Cardiac muscle cell (in vitro differentiated cells and primary cell): ENCODE data around the gene KDM7A. TPM values are rescaled to one million over a fixed set of nuclear protein-coding genes. Genes with fewer than 3 reads are reported as not detected.

ENCODE experiments used
- DNase-seq, 2 donors: peaks; one replicate each; pipeline versions ENCODE4 v3.0.0 to v3.0.0-alpha.2; 2010 to 2017; ENCODE audit warnings: low read depth in 1 of 2, low spot score in 1 of 2
- H3K27ac ChIP-seq: fragments of 200-600 bp; sonication (generic); 2 replicates; pipeline ENCODE4 v1.5.1; 2016
- H3K27me3 ChIP-seq: fragments of 200-600 bp; sonication (generic); 2 replicates; pipeline ENCODE4 v1.6.0; 2016; ENCODE audit warnings: control low read depth
- H3K36me3 ChIP-seq: fragments of 200-600 bp; sonication (generic); 2 replicates; pipeline ENCODE4 v1.5.1; 2016; ENCODE audit warnings: control low read depth
- H3K4me1 ChIP-seq: fragments of 200-600 bp; sonication (generic); 2 replicates; pipeline ENCODE4 v1.8.1; 2017; ENCODE audit warnings: low read depth, mild to moderate bottlenecking, mixed run types
- H3K4me3 ChIP-seq: fragments of 200-600 bp; sonication (generic); 2 replicates; pipeline ENCODE4 v1.5.1; 2016; ENCODE audit warnings: mild to moderate bottlenecking
- H3K9me3 ChIP-seq: fragments of 200-600 bp; sonication (generic); 2 replicates; pipeline ENCODE4 v1.5.1; 2017; ENCODE audit warnings: low read depth, mild to moderate bottlenecking, control low read depth
- CTCF ChIP-seq: IDR thresholded peaks from 2 replicates; pipeline ENCODE4 v1.5.1; 2012; ENCODE audit warnings: low read depth, mild to moderate bottlenecking, low read length
- polyA plus RNA-seq: library from polyadenylated mRNA; unstranded; fragments of >200 nt; fragmentation: Nextera tagmentation; extraction: Ambion mirVana; gene quantifications from 2 replicates; pipeline ENCODE4 v1.2.1, GENCODE V29; 2016
- total RNA-seq: library from RNA; depleted of rRNA; stranded (reverse); fragments of >200 nt; gene quantifications from 2 replicates; pipeline ENCODE4 v1.2.3, GENCODE V29; 2016

The KDM7A gene
- total and polyA plus RNA-seq, 2 experiments from 2014 or later, result 1.9 to 7.5 TPM

DNA sequence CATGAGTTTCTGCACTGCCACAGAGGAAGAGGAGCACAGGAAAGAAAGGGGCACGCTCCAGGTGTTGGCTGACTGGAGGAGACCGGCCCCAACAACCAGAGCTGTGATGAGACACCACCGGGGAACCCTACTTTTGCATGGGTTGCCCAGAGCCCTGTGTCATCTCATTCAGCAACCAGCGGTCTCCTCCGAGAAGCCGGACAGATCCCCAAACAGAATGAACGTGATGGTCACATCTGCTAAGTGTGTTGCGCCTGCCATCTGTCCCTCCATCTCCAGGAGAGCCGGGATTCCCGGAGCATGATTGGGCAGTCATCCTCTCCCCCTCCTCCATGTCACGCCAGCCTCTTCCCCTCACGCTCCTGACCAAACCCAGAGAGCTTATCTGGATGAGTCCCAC, 136.9 kb downstream of the KDM7A start:
- Histone ChIP-seq H3K9me3 (no peaks in the 10 kb centered on the region), H3K36me3 (no peaks in the 10 kb centered on the region), H3K4me3 (no peak overlapping the region), H3K27me3 (no peaks in the 10 kb centered on the region), H3K4me1 (no peaks in the 10 kb centered on the region), H3K27ac (no peak overlapping the region)
- TF ChIP-seq CTCF, result no peak
- no peak for DNase-seq

- Histone ChIP-seq H3K27ac (no peak overlapping the region), H3K9me3 (no peaks in the 10 kb centered on the region), H3K27me3 (no peaks in the 10 kb centered on the region), H3K4me3 (no peak overlapping the region), H3K36me3 (no peaks in the 10 kb centered on the region), H3K4me1 (no peaks in the 10 kb centered on the region)
- no peak for TF ChIP-seq CTCF
- no peak for DNase-seq
Measured at GRCh38 chr7:140039066-140039465, 137.7 kb downstream of the KDM7A start.

DNA sequence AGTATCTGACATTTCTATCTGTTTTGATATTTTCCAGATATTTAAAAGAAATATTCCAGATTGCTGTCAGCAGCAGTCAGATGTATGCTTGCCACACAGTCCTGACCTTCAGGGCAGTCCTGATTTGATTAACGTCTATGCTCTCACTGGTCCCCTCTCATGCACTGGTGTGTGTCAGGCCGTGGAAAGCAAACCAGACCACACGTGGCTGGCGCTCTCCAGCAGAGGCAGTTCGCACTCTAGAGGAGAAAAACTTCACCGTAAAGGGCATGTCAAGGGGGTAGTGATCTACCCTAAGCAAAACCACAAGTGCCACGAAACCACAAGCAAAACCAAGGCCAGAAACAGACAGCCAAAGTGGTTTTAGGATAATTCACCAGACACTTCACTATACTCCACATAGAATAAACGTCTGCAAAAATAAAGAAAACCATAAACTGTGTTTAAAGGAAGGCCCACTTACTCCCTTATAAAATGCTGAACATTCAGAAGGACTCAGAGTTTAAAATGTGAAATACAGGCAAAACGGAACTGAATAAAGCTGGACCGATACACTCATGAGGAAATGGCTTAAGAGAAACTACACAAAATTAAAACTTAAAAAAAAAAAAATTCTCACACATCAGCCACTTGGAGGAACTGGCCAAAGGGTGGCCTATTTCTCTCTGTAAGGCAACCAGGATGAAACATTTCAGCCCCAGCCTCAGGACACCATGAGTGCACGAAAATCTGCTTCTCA, 140.4 kb downstream of the KDM7A start:
- Histone ChIP-seq H3K27me3 (no peaks in the 10 kb centered on the region), H3K9me3 (no peaks in the 10 kb centered on the region), H3K36me3 (no peaks in the 10 kb centered on the region), H3K4me1 (no peaks in the 10 kb centered on the region), H3K27ac (no peak overlapping the region), H3K4me3 (no peak overlapping the region)
- DNase-seq, result no peak
- no peak for TF ChIP-seq CTCF

- DNase-seq, result peak in 1 of 2 donors; percentile 43
- no peak for TF ChIP-seq CTCF
- no peaks in the 10 kb centered on the region for H3K27me3 ChIP-seq
- no peak overlapping the region for H3K4me3 ChIP-seq
- H3K9me3 ChIP-seq, result no peaks in the 10 kb centered on the region
- no peaks in the 10 kb centered on the region for H3K4me1 ChIP-seq
- no peak overlapping the region for H3K27ac ChIP-seq
- H3K36me3 ChIP-seq, result no peaks in the 10 kb centered on the region
Measured at GRCh38 chr7:140035400-140036223, 141.2 kb downstream of the KDM7A start.

Other genes with a start within 250 kb of the KDM7A start
- gene PARP12, start 114.0 kb downstream of the KDM7A start, total RNA-seq, result 1.1 and 2.2 TPM in 2 replicates
- gene PARP12, start 114.0 kb downstream of the KDM7A start, polyA plus RNA-seq, result 0.45 and 1.3 TPM in 2 replicates
- gene SLC37A3, start 221.5 kb upstream of the KDM7A start, total RNA-seq, result 49.4 and 50.5 TPM in 2 replicates
- gene SLC37A3, start 221.5 kb upstream of the KDM7A start, polyA plus RNA-seq, result 41.9 and 49.7 TPM in 2 replicates
- gene RAB19, start 227.1 kb upstream of the KDM7A start, total RNA-seq, result 1.2 and 2.0 TPM in 2 replicates
- gene RAB19, start 227.1 kb upstream of the KDM7A start, polyA plus RNA-seq, result 0.37 and 0.39 TPM in 2 replicates